ENCODE measurements around the gene DOCK3.
"Not testable (repeated sequence)": the region's sequence is repeated elsewhere in the genome, so short reads cannot be mapped to it uniquely, and the experiment has no call there.

DOCK3 gene

DNA sequence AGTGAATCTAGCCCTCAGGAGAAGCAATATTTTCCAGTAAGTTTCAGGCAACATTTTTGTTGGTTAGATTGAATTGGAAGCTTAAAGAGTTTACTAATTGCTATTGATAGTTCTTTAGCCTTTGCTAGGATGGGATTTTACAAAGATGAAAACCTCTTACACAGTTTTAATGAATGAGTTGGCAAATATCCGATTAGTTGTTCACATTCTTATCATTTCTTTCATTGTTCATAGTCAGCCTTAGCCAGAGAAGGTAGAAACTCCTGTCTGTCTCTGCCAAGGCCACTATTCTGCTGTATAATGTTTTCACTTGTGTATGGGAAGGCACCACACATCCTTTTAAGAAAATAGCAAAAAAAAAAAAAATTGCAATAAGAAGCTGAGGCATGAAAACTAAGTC, 488.3 kb downstream of the DOCK3 start:
- DNase-seq (ENCODE audit: low read depth in 1 of 2, low spot score in 1 of 2): no peak
- in situ Hi-C loops (cut with HindIII; ENCODE audit: low pct_unique_long_range_greater_than_20kb, low sequenced_read_pairs): no loop called here
- TF ChIP-seq JUND (IDR thresholded peaks at IDR 0.05; ENCODE audit: low read depth): no peak

DNA sequence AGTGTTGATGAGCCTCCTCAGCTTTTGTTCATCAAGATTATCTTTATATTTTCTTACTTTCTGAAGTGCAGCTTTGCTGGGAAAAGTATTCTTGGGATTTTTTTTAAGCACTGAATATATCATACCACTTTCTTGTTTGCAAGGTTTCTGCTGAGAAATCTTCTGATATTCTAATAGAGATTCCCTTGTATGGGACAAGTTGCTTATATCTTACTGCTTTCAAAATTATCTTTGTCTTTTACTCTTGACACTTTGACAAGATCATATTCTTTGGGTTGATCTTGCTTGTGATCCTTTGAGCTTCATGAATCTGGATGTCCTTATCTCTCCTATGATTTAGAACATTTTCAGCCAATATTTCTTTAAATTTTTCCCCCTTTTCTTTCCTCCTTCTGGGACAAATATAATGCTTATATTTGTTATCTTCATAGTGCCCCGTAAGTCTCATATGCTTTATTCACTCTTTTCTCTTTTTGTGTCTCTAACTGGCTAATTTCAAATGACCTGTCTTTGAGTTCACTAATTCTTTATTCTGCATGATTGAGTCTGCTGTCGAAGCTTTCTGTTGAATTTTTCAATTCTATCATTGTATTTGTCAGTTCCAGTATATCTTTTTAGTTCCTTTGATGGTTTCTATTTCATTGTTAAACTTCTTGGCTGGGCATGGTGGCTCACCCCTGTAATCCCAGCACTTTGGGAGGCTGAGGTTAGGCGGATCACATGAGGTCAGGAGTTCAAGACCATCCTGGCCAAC, 499.0 kb downstream of the DOCK3 start:
- in situ Hi-C loops (cut with HindIII; ENCODE audit: low pct_unique_long_range_greater_than_20kb, low sequenced_read_pairs): no loop called here
- DNase-seq (ENCODE audit: low read depth in 1 of 2, low spot score in 1 of 2): no peak
- TF ChIP-seq JUND (IDR thresholded peaks at IDR 0.05; ENCODE audit: low read depth): no peak

DNA sequence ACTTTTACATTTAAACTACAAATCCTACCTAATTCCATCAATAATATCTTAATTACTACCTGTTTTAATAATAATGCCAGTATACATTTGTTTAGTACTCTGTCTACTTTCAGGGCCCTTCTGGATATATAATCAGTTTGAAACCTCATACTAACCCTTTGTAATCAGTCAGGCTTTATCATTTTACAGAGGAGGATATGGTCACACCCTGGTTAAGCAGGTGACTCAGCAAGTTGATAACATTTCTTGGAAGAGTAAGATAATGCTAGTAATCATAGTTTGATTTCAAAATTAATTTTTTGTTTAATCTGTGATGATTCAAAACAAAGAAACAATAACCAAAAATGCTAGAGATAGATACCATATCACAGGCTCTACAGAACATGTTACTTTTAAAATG, 502.2 kb downstream of the DOCK3 start:
- no peak for TF ChIP-seq JUND (IDR thresholded peaks at IDR 0.05; ENCODE audit: low read depth)
- no peak for DNase-seq (ENCODE audit: low read depth in 1 of 2, low spot score in 1 of 2)
- in situ Hi-C loops (cut with HindIII; ENCODE audit: low pct_unique_long_range_greater_than_20kb, low sequenced_read_pairs): no loop called here

DNA sequence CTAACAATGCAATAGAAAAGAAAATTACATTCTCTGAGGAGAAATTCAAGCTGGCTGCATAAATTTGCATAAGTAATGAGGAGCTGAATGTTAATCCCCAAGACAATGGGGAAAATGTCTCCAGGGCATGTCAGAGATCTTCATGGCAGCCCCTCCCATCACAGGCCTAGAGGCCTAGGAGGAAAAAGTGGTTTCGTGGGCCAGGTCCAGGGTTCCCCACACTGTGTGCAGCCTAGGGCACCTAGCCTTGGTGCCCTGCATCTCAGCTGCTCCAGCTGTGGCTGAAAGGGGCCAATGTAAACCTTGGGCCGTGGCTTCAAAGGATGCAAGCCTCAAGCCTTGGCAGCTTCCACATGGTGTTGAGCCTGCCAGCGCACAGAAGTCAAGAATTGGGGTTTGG, 511.7 kb downstream of the DOCK3 start:
- in situ Hi-C loops (cut with HindIII; ENCODE audit: low pct_unique_long_range_greater_than_20kb, low sequenced_read_pairs); DNase-seq (ENCODE audit: low read depth in 1 of 2, low spot score in 1 of 2): not testable (repeated sequence)

DNA sequence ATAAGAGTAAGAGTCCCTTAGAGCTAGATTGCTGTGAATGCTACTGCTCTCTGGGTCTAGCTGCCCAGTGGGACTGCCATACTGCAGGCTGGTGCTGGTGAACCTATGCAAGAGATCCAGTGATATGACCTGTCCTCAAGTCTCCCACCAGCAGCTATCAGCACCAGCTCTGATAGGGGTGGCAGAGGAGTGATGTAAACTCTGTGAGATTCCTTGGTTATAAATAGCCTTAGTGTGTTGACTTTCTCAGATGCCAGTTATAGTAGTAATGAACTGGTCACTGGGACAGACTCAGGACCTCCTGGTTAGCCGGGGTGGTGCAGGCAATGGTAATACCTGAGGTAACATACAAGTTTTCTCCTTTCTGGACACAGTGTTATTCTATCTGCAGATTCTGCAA, 515.5 kb downstream of the DOCK3 start:
- TF ChIP-seq JUND (IDR thresholded peaks at IDR 0.05; ENCODE audit: low read depth): no peak
- in situ Hi-C loops (cut with HindIII; ENCODE audit: low pct_unique_long_range_greater_than_20kb, low sequenced_read_pairs): no loop called here
- DNase-seq (ENCODE audit: low read depth in 1 of 2, low spot score in 1 of 2): no peak

DNA sequence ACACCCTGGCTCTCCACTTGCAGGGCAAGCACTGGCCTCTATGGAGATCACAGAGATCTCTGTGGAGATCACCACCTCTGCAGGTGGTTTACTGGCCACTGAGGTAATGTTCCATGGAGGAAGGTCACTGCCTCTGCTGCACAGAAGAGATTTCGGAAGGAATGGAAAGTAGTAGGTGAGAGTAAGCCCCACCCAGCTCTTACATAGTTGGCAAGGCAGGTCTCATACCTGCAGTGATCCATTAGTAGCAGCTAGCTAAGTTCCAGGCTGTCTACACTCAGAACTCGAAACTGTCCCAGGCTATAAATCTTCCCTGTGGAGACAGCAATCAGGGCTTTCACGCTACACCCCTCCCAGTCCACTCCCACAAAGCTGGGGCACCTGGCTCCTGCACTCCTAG, 516.1 kb downstream of the DOCK3 start:
- in situ Hi-C loops (cut with HindIII; ENCODE audit: low pct_unique_long_range_greater_than_20kb, low sequenced_read_pairs): no loop called here
- no peak for DNase-seq (ENCODE audit: low read depth in 1 of 2, low spot score in 1 of 2)
- TF ChIP-seq JUND (IDR thresholded peaks at IDR 0.05; ENCODE audit: low read depth): no peak

DNA sequence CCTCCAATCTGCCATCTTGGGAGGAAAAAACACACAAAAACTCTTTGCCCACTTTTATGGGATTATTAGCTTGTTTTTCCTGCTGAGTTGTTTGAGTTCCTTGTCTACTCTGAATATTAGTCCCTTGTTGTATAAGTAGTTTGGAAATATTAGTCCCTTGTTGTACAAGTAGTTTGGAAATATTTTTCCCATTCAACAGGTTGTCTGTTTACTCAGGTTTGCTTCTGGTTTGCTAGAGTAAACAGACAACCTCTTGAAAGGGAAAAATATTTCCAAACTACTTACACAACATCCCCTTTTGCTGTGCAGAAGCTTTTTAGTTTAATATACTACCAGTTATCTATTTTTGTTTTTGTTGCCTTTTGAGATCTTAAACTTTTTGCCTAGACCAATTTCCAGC, 517.0 kb downstream of the DOCK3 start:
- TF ChIP-seq JUND (IDR thresholded peaks at IDR 0.05; ENCODE audit: low read depth): no peak
- in situ Hi-C loops (cut with HindIII; ENCODE audit: low pct_unique_long_range_greater_than_20kb, low sequenced_read_pairs): no loop called here
- peak in 1 of 2 experiments; percentile 8 for DNase-seq (ENCODE audit: low read depth in 1 of 2, low spot score in 1 of 2)

DNA sequence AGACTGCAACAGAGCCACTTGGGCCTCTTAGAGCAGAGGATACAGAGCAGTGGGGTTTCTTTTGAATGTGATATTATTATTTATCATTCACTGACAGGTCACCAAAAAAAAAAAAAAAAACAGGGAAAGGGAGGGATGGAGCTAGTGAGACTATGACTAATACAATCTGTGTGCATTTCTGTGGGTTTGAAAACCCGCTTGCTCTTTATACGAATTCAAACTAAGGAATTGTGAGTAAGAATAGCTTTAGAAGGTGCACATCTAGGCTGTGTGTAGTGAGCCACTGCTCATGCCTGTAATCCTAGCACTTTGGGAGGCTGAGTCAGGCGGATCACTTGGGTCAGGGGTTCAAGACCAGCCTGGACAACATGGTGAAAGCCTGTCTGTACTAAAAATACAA, 523.8 kb downstream of the DOCK3 start:
- in situ Hi-C loops (cut with HindIII; ENCODE audit: low pct_unique_long_range_greater_than_20kb, low sequenced_read_pairs): no loop called here
- DNase-seq (ENCODE audit: low read depth in 1 of 2, low spot score in 1 of 2): no peak
- TF ChIP-seq JUND (IDR thresholded peaks at IDR 0.05; ENCODE audit: low read depth): no peak

DNA sequence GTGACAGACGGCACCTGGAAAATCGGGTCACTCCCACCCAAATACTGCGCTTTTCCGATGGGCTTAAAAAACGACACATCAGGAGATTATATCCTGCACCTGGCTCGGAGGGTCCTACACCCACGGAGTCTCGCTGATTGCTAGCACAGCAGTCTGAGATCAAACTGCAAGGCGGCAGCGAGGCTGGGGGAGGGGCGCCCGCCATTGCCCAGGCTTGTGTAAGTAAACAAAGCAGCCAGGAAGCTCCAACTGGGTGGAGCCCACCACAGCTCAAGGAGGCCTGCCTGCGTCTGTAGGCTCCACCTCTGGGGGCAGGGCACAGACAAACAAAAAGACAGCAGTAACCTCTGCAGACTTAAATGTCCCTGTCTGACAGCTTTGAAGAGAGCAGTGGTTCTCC, 524.6 kb downstream of the DOCK3 start:
- DNase-seq (ENCODE audit: low read depth in 1 of 2, low spot score in 1 of 2); in situ Hi-C loops (cut with HindIII; ENCODE audit: low pct_unique_long_range_greater_than_20kb, low sequenced_read_pairs): not testable (repeated sequence)

DNA sequence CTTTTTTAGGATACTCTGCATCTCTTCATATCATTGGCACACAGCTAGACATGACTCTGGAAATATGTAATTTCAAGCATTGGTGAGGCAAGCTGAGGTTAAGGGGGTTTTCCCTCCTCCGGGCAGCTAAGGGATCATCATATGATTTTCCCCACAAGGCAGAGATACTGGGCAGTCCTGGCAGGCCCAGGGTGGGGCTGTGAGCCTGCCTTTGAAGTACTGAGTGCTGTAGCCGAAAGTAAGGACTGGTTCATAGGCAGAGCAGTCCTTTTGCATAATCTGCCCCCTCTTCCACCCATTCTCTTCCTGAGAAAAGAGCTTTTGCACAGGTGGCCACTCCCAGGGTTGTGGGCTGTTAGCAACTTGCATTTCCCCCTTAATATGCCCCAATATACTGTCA, 541.6 kb downstream of the DOCK3 start:
- no peak for DNase-seq (ENCODE audit: low read depth in 1 of 2, low spot score in 1 of 2)
- in situ Hi-C loops (cut with HindIII; ENCODE audit: low pct_unique_long_range_greater_than_20kb, low sequenced_read_pairs): no loop called here
- no peak for TF ChIP-seq JUND (IDR thresholded peaks at IDR 0.05; ENCODE audit: low read depth)

DNA sequence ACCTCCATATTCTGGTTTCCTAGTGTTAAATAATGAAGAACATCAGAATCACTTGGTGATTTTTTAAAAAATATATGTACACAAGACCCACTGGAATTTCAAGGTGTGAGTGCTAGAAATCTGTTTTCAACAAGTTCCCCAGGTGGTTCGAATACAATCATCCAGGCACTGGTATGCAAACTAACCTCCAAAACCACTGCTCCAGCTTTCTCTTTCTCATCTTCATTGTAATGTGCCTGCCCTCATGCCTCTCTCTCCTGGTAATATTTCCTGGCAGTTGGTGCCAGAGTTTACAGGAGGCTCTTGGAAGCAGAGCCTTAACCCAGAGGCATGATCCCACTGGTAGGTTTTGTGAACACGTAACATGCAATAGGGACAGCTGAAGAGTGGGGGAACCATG, 547.2 kb downstream of the DOCK3 start:
- no peak for TF ChIP-seq JUND (IDR thresholded peaks at IDR 0.05; ENCODE audit: low read depth)
- no peak for DNase-seq (ENCODE audit: low read depth in 1 of 2, low spot score in 1 of 2)

DNA sequence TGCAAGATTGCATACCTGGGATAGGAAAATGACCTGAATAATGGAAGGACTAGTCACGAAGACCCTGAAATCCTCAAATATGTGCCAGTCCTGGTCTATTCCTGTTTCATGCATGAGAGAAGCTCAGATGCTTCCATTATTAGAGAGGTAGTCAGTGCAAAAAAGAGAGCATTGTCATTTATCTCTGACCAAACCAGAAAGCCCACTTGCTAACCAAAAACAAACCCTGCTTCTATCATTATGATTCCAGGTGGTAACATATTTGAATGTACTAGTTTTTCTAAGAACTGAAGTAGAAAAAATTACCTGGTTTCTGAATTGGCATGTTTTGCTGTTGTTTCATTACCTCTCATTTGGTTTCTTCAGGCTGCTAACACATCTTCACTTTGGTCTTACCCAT, 549.6 kb downstream of the DOCK3 start:
- no peak for TF ChIP-seq JUND (IDR thresholded peaks at IDR 0.05; ENCODE audit: low read depth)
- DNase-seq (ENCODE audit: low read depth in 1 of 2, low spot score in 1 of 2): no peak

More for the DNA sequence above, 547.2 kb downstream of the DOCK3 start:
- in situ Hi-C loops (cut with HindIII; ENCODE audit: low pct_unique_long_range_greater_than_20kb, low sequenced_read_pairs): no loop called here

DNA sequence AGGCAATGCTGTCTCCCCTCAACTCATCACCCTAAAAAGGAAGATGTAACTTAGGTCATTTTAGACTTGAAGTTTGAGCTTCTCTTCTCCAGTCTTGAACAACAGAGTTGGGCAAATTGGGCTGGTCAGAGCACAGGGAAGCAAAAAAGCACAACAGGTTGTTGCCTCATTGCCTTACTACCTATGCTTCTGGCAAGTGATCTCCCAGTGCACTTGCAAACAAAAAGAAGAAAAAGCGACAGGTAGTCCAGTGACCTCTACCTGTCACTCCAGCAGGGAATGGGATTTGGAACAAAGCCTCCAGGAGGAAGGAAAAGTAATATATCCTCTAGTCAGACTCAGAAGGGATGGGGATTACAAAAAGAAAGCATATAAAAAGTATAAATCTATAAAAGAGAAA, 550.1 kb downstream of the DOCK3 start:
- in situ Hi-C loops (cut with HindIII; ENCODE audit: low pct_unique_long_range_greater_than_20kb, low sequenced_read_pairs): no loop called here
- TF ChIP-seq JUND (IDR thresholded peaks at IDR 0.05; ENCODE audit: low read depth): no peak
- DNase-seq (ENCODE audit: low read depth in 1 of 2, low spot score in 1 of 2): no peak

More for the DNA sequence above, 549.6 kb downstream of the DOCK3 start:
- in situ Hi-C loops (cut with HindIII; ENCODE audit: low pct_unique_long_range_greater_than_20kb, low sequenced_read_pairs): no loop called here

DNA sequence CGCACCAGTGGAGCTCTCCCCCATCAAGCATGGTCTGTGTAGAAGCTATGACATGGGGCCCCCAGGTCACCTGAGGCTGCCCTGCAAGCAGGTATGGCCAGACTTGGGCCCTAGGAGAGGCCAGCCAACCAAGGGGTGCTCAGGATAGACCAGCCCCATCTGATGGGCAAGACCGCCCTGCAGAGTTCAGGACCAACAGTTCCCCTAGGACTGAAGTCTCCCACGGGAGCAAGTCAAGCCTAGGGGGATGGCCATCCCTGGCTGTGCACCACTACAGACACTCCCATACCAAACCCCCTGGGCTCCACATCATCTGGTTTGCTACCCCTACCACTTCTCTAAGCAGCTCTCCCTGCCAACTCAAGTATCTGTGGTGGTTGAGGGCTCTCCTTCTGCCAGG, 568.2 kb downstream of the DOCK3 start:
- in situ Hi-C loops (cut with HindIII; ENCODE audit: low pct_unique_long_range_greater_than_20kb, low sequenced_read_pairs): no loop called here
- DNase-seq (ENCODE audit: low read depth in 1 of 2, low spot score in 1 of 2): no peak
- TF ChIP-seq JUND (IDR thresholded peaks at IDR 0.05; ENCODE audit: low read depth): no peak
